GM12892 (cell line): Measurements from ENCODE around the gene NHLRC2.

Experiments used
- POLR2A ChIP-seq: IDR thresholded peaks from 2 replicates; pipeline ENCODE4 v1.6.1; 2011; ENCODE audit warnings: low read depth, low read length, control low read depth
- POLR2AphosphoS5 ChIP-seq: IDR thresholded peaks from 2 replicates; pipeline ENCODE4 v1.6.1; 2011; ENCODE audit warnings: low read depth, low read length, control low read depth
- TAF1 ChIP-seq: IDR thresholded peaks from 2 replicates; pipeline ENCODE4 v1.6.1; 2011; ENCODE audit warnings: low read depth, mild to moderate bottlenecking, control low read depth, low read length, borderline replicate concordance

DNA sequence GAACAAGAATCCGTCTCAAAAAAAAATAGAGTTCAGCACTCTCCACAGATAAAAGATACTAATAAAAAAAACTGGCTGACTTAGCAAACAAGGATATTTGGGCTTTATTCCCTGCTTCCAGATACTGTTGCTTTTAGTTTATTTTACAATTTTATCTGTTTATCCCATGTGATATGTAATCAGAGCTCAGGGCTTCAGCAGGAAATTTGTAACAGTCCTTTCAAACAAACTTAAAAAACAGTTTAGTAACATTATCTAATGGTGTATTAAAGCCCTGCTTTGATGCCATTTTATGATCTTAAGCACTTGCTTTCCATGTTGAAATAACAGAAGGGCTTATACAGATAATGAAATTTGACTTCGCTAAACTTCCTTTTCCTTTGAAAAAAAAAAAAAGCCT, 28.7 kb upstream of the NHLRC2 start:
- no peak for TF ChIP-seq POLR2AphosphoS5
- no peak for TF ChIP-seq POLR2A
- no peak for TF ChIP-seq TAF1
